K562 (cell line): ENCODE measurements around the gene GALR3. TPM values are rescaled to one million over a fixed set of nuclear protein-coding genes. Genes with fewer than 3 reads are reported as not detected.

ENCODE experiments used
- ATAC-seq: fragments of 200-7000 bp; cut with Tn5 transposase; 3 replicates; pipeline ENCODE4 v1.9.1; 2020; ENCODE audit warnings: moderate library complexity
- BruUV-seq: library from RNA; stranded (reverse); fragments of 400-500 nt; replicated peaks from 2 replicates; lab custom pipeline; 2021; lab: Mats Ljungman, UMichigan
- CTCF ChIA-PET: fragments of 300-600 bp; formaldehyde crosslinking; extraction: SDS; loops from one replicate; lab custom pipeline; 2021; ENCODE audit warnings: low intra/inter-chr PET ratio; lab: Yijun Ruan, JAX
- POLR2A ChIA-PET: fragments of 300-600, 350-650 bp; sonication (Branson Sonifier 250); formaldehyde crosslinking; extraction: SDS; loops from one replicate; lab custom pipeline; 2021; ENCODE audit warnings: antibody characterized with exemption, inconsistent platforms; lab: Yijun Ruan, JAX
- DNase-seq, 4 experiments: peaks; one replicate each; pipeline versions ENCODE4 v3.0.0 to v3.0.0-alpha.2; 2011 to 2018; ENCODE audit warnings: low spot score in 3 of 4, mixed read lengths in 3 of 4; ENCODE audit errors: extremely low read depth in 1 of 4
- FAIRE-seq: peaks from 2 replicates; lab custom pipeline; 2011; peaks lifted over from hg19 to GRCh38; lab: Jason Lieb, UNC
- H2AFZ ChIP-seq: 2 replicates; pipeline ENCODE4 v1.6.0; 2011; ENCODE audit warnings: low read depth, low read length, control low read depth, inconsistent platforms
- H3K27ac ChIP-seq: fragments of 200-600 bp; 3 replicates; pipeline ENCODE4 v1.8.0; 2011; ENCODE audit warnings: low read depth, mild to moderate bottlenecking, control low read depth, inconsistent platforms, low read length, moderate library complexity, mixed read lengths; ENCODE audit errors: extremely low read depth
- H3K27me3 ChIP-seq, 2 experiments: fragments of 300-600 bp in 1 of 2; 2 replicates in 1 of 2; 3 replicates in 1 of 2; pipeline versions ENCODE4 v1.6.0 to v1.8.0; 2011; ENCODE audit warnings: inconsistent platforms in 2 of 2, low read length in 2 of 2, mild to moderate bottlenecking in 1 of 2, mixed read lengths in 1 of 2, moderate library complexity in 1 of 2; ENCODE audit not compliant: control insufficient read depth in 2 of 2, insufficient read depth in 2 of 2
- H3K36me3 ChIP-seq: fragments of 300-600 bp; 3 replicates; pipeline ENCODE4 v1.8.0; 2011; ENCODE audit warnings: mild to moderate bottlenecking, low read length, inconsistent platforms; ENCODE audit not compliant: control insufficient read depth, insufficient read depth
- H3K4me1 ChIP-seq, 2 experiments: fragments of 200-600 bp in 1 of 2; replicated peaks in 1 of 2; 2 replicates in 1 of 2; 3 replicates in 1 of 2; pipeline versions ENCODE4 v1.5.1 to v1.8.0; 2011; ENCODE audit warnings: inconsistent platforms in 2 of 2, low read length in 2 of 2, mild to moderate bottlenecking in 1 of 2, mixed read lengths in 1 of 2, moderate library complexity in 1 of 2; ENCODE audit not compliant: control insufficient read depth in 2 of 2, insufficient read depth in 2 of 2
- H3K4me2 ChIP-seq: 2 replicates; pipeline ENCODE4 v1.6.1; 2011; ENCODE audit warnings: low read length, control low read depth, inconsistent platforms, mixed read lengths; ENCODE audit not compliant: insufficient read depth
- H3K4me3 ChIP-seq: fragments of 200-600 bp; sonication (generic), shearing (Covaris generic); 2 replicates; pipeline ENCODE4 v1.5.1; 2016; ENCODE audit warnings: control low read depth, inconsistent platforms
- H3K79me2 ChIP-seq: fragments of 200-600 bp; 3 replicates; pipeline ENCODE4 v1.8.0; 2011; ENCODE audit warnings: low read length, inconsistent platforms; ENCODE audit not compliant: control insufficient read depth, insufficient read depth
- H3K9ac ChIP-seq, 2 experiments: 2 replicates each; pipeline versions ENCODE4 v1.6.0 to v1.6.1; 2011; ENCODE audit warnings: low read depth in 2 of 2, low read length in 2 of 2, control low read depth in 1 of 2, inconsistent platforms in 1 of 2, mild to moderate bottlenecking in 1 of 2, mixed read lengths in 1 of 2; ENCODE audit not compliant: insufficient read depth in 1 of 2
- H3K9me1 ChIP-seq: one replicate; pipeline ENCODE4 v1.6.0; 2011; ENCODE audit warnings: inconsistent platforms, mild to moderate bottlenecking, low read length, moderate library complexity; ENCODE audit not compliant: control insufficient read depth, insufficient read depth
- H3K9me3 ChIP-seq: replicated peaks from 2 replicates; pipeline ENCODE4 v1.5.1; 2011; ENCODE audit warnings: low read depth, low read length, inconsistent platforms; ENCODE audit not compliant: control insufficient read depth, insufficient read depth
- H4K20me1 ChIP-seq: replicated peaks from 2 replicates; pipeline ENCODE4 v1.6.1; 2011; ENCODE audit warnings: low read length, inconsistent platforms, mixed read lengths; ENCODE audit not compliant: control insufficient read depth, insufficient read depth
- POLR2G ChIP-seq: fragments of 200-400 bp; formaldehyde crosslinking; IDR thresholded peaks from 2 replicates; pipeline ENCODE4 v1.6.1; 2017; ENCODE audit warnings: low read depth, mild to moderate bottlenecking, antibody characterized with exemption, low read length, moderate library complexity
- RBFOX2 ChIP-seq: fragments of 200-400 bp; formaldehyde crosslinking; IDR thresholded peaks from 2 replicates; pipeline ENCODE4 v1.6.1; 2017; ENCODE audit warnings: low read depth, mild to moderate bottlenecking, low read length, moderate library complexity
- SREBF2 ChIP-seq: sonication (generic); formaldehyde crosslinking; IDR thresholded peaks from 2 replicates; pipeline ENCODE4 v1.4.0; 2020; ENCODE audit warnings: mild to moderate bottlenecking, missing genetic modification reagents
- WGBS: fragments of 100-300 bp; shearing (Covaris generic); methylation state at CpG from one replicate; pipeline ENCODE4 v1.1.6; 2016; ENCODE audit warnings: low coverage, mixed read lengths; ENCODE audit not compliant: insufficient coverage; ENCODE audit errors: missing lambda C conversion rate; 5-methylcytosine and 5-hydroxymethylcytosine counted together
- in situ Hi-C: fragments of 300-500 bp; cut with MboI; formaldehyde crosslinking; loops from 4 replicates; pipeline ENCODE4 v1.15.0; 2018; ENCODE audit warnings: inconsistent platforms, mixed read lengths
- intact Hi-C: fragments of 100-400 bp; cut with micrococcal nuclease; formaldehyde crosslinking; loops from 2 replicates; pipeline ENCODE4 v1.14.2; 2022
- polyA plus RNA-seq, 8 experiments: library from polyadenylated mRNA; depleted of rRNA in 4 of 8; stranded (reverse) in 5 of 8; unstranded in 3 of 8; fragments of >200 nt; fragmentation: Nextera tagmentation in 2 of 8; fragmentation: Illumina TruSeq in 1 of 8; extraction: Ambion mirVana in 2 of 8; extraction: Trizol in 1 of 8; gene quantifications; 2 replicates each; pipeline versions ENCODE4 v1.2.1 to v1.2.3, GENCODE V29; 2011 to 2014; ENCODE audit warnings: inconsistent platforms in 1 of 8, missing spikeins in 1 of 8
- total RNA-seq, 7 experiments: library from RNA; depleted of rRNA in 6 of 7; stranded (reverse); fragments of >200 nt in 6 of 7; fragmentation: Illumina TruSeq in 2 of 7; extraction: Trizol in 2 of 7; gene quantifications; 2 replicates each; pipeline versions ENCODE4 v1.2.1 to v1.2.3, GENCODE V29; 2011 to 2021; ENCODE audit warnings: low replicate concordance in 1 of 7

GALR3 gene
- total and polyA plus RNA-seq, 9 of the 15 experiments (the other 6 are each of a cell fraction or from before 2014, with no cell fraction given) = 0.13 TPM; not detected in 8

DNA sequence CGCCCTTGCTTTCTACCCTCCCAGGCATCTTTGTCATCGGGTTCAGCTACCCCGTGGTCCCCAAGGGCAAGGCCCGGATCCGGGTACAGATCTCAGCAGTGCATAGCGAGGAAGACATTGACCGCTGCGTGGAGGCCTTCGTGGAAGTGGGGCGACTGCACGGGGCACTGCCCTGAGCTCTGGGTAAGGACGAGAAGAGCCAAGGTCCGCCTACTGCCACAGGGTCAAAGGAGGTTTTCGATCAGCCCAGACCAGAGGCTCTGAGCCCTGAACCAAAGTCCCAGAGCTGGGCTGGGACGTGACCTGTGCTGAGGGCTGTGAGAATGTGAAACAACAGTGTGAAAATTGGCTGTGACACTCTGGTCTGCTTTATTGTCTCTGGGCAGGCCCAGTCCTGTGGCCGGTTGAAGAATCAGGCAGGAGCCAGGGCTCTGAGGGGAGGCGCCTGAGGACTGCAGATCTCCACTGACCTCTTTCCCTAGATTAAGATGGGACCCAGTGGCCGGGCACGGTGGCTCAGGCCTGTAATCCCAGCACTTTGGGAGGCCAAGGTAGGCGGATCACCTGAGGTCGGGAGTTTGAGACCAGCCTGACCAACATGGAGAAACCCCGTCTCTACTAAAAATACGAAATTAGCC, 6.5 kb upstream of the GALR3 start:
- WGBS = 96% methylated on average over 10 of the region's 23 CpGs
- FAIRE-seq (no peak), DNase-seq (no peak), ATAC-seq (no peak)
- BruUV-seq = TSS peak; percentile 17
- in situ Hi-C loops = loop anchor here (5.0 kb wide), 1 partner anchor 146 kb away; no protein-coding TSS in a partner anchor
- Histone ChIP-seq H3K4me1 (peaks cover 7 to 14% of the 10 kb centered on the region in 2 experiments; a peak in 4 of 5 replicates), H3K79me2 (0 out of 3 replicates have a peak, but pooled peaks cover 4% of the 10 kb centered on the region), H3K4me2 (no peak overlapping the region), H3K4me3 (no peak overlapping the region), H3K9me1 (no peaks in the 10 kb centered on the region), H3K9ac (no peak overlapping the region; a peak in 1 of 4 replicates), H3K36me3 (peaks cover 52% of the 10 kb centered on the region; the same call in 2 of the 3 replicates), H4K20me1 (no peaks in the 10 kb centered on the region), H2AFZ (no peak overlapping the region), H3K27ac (no peak overlapping the region), H3K27me3 (no peaks in the 10 kb centered on the region), H3K9me3 (no peaks in the 10 kb centered on the region)
- intact Hi-C loops = loop anchor here (1.0 kb wide), 2 partner anchors 47 to 149 kb away; no protein-coding TSS in a partner anchor
- CTCF ChIA-PET = interaction anchor here (1.0 to 2.4 kb wide), 3 partner anchors 47 to 148 kb away, joined by 5 to 12 read pairs (median 9); no protein-coding TSS in a partner anchor
- peak; percentile 52; the same call in 1 of the 2 replicates for TF ChIP-seq RBFOX2
- peak; percentile 58; the same call in 1 of the 2 replicates for TF ChIP-seq POLR2G
- no peak for TF ChIP-seq SREBF2
- POLR2A ChIA-PET = interaction anchor here (0.6 to 5.0 kb wide), 6 partner anchors 8 to 142 kb away, joined by 3 to 34 read pairs (median 4); partner anchors contain the start of genes ANKRD54, GCAT and LGALS1
